Mesothelial cell of epicardium (in vitro differentiated cells): ENCODE data around the gene SLC49A3. TPM values are rescaled to one million over a fixed set of nuclear protein-coding genes. Genes with fewer than 3 reads are reported as not detected.

ENCODE experiments used
- DNase-seq, 2 experiments: peaks; one replicate each; pipeline ENCODE4 v3.0.0; 2021; ENCODE audit warnings: low spot score in 2 of 2; ENCODE audit not compliant: unreplicated experiment in 2 of 2
- H3K27ac Mint-ChIP-seq: 2 replicates; pipeline ENCODE4 v1.8.0; 2021; ENCODE audit warnings: mixed read lengths
- H3K27me3 Mint-ChIP-seq: 2 replicates; pipeline ENCODE4 v1.8.0; 2021; ENCODE audit warnings: low read depth, mixed read lengths
- H3K36me3 Mint-ChIP-seq: 2 replicates; pipeline ENCODE4 v1.8.0; 2021; ENCODE audit warnings: mixed read lengths
- H3K4me1 Mint-ChIP-seq: 2 replicates; pipeline ENCODE4 v1.8.0; 2021; ENCODE audit warnings: mixed read lengths
- H3K4me3 Mint-ChIP-seq: 2 replicates; pipeline ENCODE4 v1.8.0; 2021; ENCODE audit warnings: mild to moderate bottlenecking, moderate library complexity, mixed read lengths
- H3K9me3 Mint-ChIP-seq: 2 replicates; pipeline ENCODE4 v1.8.0; 2021; ENCODE audit warnings: mixed read lengths
- total RNA-seq: library from RNA; stranded (reverse); gene quantifications from 3 replicates; pipeline ENCODE4 v1.2.1, GENCODE V29; 2021
- TF ChIP-seq, protein P1 (sequence below): fragments of 200-600 bp; sonication (generic); IDR thresholded peaks from one replicate; pipeline ENCODE4 v1.5.0; 2021; ENCODE audit warnings: antibody characterized with exemption; ENCODE audit not compliant: unreplicated experiment

The SLC49A3 gene
- total RNA-seq, 1 donor from 2014 or later, result 13.4 TPM

DNA sequence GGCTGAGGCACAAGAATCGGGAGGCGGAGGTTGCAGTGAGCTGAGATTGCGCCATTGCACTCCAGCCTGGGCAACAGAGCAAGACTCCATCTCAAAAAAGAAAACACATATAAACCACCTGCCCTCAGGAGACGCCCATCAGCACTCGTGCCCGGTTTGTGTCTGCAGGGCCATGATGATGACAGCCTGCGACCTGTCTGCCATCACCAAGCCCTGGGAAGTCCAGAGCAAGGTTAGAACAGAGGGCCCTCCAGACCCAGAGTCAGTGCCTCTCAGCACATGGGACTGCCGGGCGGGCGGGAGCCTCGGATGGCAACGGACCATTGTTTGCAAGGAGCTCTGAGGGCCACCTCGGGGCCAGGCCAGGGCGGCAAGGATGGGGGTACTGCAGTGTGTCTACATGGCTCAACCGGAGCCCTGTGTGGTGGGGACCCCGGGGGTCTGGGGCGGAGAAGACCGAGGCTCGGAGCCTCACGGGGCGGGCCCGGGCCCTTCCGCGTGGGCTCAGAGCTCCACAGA is 24.2 kb downstream of the SLC49A3 start:
- Mint-ChIP-seq H3K36me3 (peaks cover 9% of the 10 kb centered on the region), H3K4me1 (peaks cover 2% of the 10 kb centered on the region), H3K27me3 (no peaks in the 10 kb centered on the region), H3K9me3 (no peaks in the 10 kb centered on the region), H3K27ac (no peak overlapping the region), H3K4me3 (peak overlapping the region; percentile 66)
- TF ChIP-seq, protein P1, sequence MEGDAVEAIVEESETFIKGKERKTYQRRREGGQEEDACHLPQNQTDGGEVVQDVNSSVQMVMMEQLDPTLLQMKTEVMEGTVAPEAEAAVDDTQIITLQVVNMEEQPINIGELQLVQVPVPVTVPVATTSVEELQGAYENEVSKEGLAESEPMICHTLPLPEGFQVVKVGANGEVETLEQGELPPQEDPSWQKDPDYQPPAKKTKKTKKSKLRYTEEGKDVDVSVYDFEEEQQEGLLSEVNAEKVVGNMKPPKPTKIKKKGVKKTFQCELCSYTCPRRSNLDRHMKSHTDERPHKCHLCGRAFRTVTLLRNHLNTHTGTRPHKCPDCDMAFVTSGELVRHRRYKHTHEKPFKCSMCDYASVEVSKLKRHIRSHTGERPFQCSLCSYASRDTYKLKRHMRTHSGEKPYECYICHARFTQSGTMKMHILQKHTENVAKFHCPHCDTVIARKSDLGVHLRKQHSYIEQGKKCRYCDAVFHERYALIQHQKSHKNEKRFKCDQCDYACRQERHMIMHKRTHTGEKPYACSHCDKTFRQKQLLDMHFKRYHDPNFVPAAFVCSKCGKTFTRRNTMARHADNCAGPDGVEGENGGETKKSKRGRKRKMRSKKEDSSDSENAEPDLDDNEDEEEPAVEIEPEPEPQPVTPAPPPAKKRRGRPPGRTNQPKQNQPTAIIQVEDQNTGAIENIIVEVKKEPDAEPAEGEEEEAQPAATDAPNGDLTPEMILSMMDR, result no peak
- DNase-seq, result no peak

DNA sequence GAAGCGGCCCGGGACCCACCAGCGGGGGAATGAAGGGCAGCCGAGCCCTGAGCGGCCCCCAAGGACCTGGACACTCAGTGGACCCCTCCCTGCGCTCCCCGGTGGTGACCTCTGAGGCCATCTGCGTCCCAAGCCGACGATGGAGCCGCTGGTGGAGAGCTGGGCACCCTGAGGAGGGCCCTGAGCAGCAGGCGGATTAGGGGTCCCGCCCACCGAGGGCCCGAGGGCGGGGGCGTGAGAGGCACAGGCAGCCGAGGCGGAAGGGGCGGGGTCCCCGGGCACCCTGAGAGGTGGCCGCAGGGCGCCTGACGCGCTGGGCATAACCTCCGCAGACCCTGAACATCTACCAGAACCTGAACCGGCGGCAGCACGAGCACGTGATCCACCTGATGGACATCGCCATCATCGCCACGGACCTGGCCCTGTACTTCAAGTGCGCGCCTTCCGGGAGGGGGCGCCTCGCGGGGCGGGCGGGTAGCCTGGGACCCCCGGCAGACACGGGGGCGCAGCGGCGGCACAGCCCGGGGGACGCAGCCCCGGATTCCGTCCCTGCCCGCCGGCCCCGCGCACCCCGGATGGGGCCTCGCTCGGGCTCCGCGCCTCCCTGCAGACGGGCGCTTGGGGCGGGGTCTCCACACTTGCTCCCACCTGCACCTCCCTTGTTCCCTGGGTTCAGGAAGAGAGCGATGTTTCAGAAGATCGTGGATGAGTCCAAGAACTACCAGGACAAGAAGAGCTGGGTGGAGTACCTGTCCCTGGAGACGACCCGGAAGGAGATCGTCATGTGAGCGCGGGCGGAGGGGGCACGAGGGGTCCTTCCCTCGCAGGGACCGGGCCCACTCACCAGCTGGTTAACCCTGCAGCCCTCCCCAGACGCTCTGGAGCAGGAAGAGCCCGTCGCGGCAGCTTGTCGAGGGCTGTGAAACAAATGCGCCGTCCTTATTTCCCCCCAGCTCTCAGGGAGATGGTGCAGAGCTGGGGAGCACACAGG is 25.2 kb downstream of the SLC49A3 start:
- H3K36me3 Mint-ChIP-seq, result peaks cover 9% of the 10 kb centered on the region
- H3K4me1 Mint-ChIP-seq, result peaks cover 2% of the 10 kb centered on the region
- TF ChIP-seq, protein P1, result no peak
- no peaks in the 10 kb centered on the region for H3K9me3 Mint-ChIP-seq
- H3K4me3 Mint-ChIP-seq, result peak overlapping the region; percentile 66
- no peaks in the 10 kb centered on the region for H3K27me3 Mint-ChIP-seq
- no peak for DNase-seq
- H3K27ac Mint-ChIP-seq, result no peak overlapping the region

DNA sequence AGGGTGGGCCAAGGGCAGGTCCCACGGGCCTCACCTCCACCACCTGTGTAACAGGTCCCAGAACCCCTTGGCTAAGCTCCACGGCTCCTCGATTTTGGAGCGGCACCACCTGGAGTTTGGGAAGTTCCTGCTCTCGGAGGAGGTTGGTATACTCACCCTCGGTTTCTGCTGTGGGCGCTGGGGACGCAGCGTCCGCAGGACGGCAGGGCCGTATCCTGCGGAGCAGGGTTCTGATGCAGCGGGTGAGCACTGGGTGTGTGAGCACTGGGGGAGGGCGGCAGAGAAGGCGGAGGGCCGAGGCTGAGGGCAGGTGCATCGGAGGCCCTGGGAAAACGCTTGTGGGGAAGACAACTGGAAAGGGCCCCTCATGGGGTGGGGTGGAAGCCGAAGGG is 25.9 kb downstream of the SLC49A3 start:
- TF ChIP-seq, protein P1, result no peak
- peak overlapping the region; percentile 64 for H3K4me3 Mint-ChIP-seq
- no peak overlapping the region for H3K27ac Mint-ChIP-seq
- H3K4me1 Mint-ChIP-seq, result peaks cover 2% of the 10 kb centered on the region
- DNase-seq, result no peak
- no peaks in the 10 kb centered on the region for H3K27me3 Mint-ChIP-seq
- no peaks in the 10 kb centered on the region for H3K9me3 Mint-ChIP-seq
- H3K36me3 Mint-ChIP-seq, result peaks cover 9% of the 10 kb centered on the region

DNA sequence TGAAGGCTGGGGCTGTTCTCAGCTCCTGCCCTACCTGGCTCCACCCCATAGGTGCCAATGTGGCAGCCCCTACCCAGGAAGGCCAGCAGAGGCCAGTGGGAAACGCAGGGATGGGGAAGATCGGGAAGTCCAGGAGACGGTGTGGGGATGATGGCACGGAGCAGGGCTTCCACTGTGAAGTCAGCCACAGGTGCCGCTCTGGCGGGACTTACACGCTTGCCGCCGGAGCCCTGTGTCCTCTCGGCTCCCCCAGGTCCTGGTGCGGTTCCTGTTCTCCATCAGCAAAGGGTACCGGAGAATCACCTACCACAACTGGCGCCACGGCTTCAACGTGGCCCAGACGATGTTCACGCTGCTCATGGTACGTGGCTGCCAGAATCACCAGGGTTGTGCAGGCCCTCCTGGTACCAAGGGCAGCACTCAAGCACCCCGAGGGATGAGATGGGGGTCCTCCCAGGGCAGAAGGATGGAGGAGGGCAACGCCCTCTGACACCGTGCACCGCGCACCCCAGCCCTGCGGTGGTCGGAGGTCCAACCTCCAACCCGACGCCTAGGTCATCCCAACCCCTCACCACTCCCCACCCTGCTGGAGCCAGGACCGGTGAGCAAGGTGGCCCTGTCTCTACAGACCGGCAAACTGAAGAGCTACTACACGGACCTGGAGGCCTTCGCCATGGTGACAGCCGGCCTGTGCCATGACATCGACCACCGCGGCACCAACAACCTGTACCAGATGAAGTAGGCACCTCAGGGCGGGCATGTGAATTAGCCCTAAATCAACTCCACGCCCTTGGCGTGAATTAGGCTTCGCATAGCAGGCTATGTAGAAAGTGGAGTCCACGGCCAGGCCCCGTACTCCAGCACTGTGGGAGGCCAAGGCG is 26.8 kb downstream of the SLC49A3 start:
- Mint-ChIP-seq H3K27me3 (no peaks in the 10 kb centered on the region), H3K27ac (no peak overlapping the region), H3K9me3 (no peaks in the 10 kb centered on the region), H3K4me1 (peaks cover 2% of the 10 kb centered on the region), H3K36me3 (peaks cover 9% of the 10 kb centered on the region), H3K4me3 (peak overlapping the region; percentile 64)
- TF ChIP-seq, protein P1, result no peak
- no peak for DNase-seq

- DNase-seq, result no peak
- TF ChIP-seq, protein P1, result no peak
- H3K27me3 Mint-ChIP-seq, result no peaks in the 10 kb centered on the region
- no peaks in the 10 kb centered on the region for H3K9me3 Mint-ChIP-seq
- peaks cover 9% of the 10 kb centered on the region for H3K36me3 Mint-ChIP-seq
- no peak overlapping the region for H3K4me3 Mint-ChIP-seq
- peaks cover 6% of the 10 kb centered on the region for H3K4me1 Mint-ChIP-seq
- H3K27ac Mint-ChIP-seq, result no peak overlapping the region
These were observed 27.7 kb downstream of the SLC49A3 start for GRCh38 chr4:661231-661630.
